ENCODE results near the gene NXNL1.
A peak's percentile ranks its signal among the peaks of the same experiment; 100 is the strongest.

- peak in 2 of 11 experiments; percentile 2 to 13 for TF ChIP-seq CTCF (IDR thresholded peaks at IDR 0.05 in 8 of 11, conservative IDR thresholded peaks at IDR 0.05 in 3 of 11)
- peak in 1 of 3 donors; percentile 33 for TF ChIP-seq POLR2AphosphoS5 (IDR thresholded peaks at IDR 0.05)
- no peak for TF ChIP-seq POLR2A (IDR thresholded peaks at IDR 0.05)
Measured at GRCh38 chr19:17489392-17490030, 28.8 kb upstream of the NXNL1 start.

All from spleen (tissue), 7 donors.